Esophagus squamous epithelium (tissue), 4 donors: Measurements from ENCODE around the gene PLBD1.

Experiments
- POLR2A ChIP-seq, 4 donors: fragments of 450-650 bp; IDR thresholded peaks; one replicate each; pipeline ENCODE4 v1.6.1; 2017; ENCODE audit warnings: antibody characterized with exemption in 4 of 4, mild to moderate bottlenecking in 4 of 4, moderate library complexity in 3 of 4
- TF ChIP-seq, protein P1 (sequence below), 6 experiments: fragments of 450-650 bp in 4 of 6; fragments of 200-600 bp in 2 of 6; sonication (generic) in 2 of 6; IDR thresholded peaks; one replicate each; pipeline ENCODE4 v1.5.1; 2016 to 2019; ENCODE audit warnings: antibody characterized with exemption in 6 of 6, mild to moderate bottlenecking in 4 of 6, moderate library complexity in 4 of 6

DNA sequence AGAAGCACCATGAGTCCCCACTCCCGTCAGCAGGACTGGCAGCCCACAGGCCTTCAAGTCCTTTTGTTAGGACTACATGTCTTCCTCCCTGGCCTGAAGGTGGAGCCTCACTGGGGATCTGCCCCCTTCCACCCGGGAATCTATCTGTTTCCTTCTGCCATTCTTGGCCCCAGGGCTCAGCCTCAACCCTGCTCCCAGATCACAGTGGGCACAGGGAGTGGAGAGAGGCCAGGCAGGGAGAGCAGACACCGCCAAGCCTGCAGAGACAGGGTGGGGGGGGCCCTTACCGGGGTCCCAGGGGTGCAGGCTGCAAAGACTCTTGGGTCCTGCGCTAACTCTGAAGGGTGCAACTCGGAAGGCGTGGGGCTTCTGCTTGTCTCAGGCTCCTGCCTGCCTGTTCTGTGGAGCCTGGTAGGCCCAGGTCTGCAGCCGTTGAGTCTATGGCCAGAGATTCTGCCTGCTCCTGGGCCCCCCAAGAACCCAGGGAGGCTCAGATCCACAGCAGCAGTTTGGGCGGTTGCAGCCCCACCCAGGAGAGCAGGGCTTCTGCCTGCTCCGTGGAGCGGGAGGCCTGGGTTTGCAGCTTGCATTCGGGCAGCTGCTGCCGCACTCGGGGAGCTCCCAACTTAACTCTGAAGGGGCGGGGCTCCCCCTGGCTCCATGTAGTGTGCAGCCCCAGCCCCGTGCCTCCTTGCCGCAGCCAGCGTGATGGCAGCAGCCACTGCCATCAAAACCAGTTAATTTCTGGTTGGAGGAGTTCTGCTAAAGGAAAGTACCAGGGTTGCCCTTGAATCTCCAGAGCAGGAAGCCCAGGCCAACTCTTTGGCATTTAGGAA is 21.7 kb upstream of the PLBD1 start:
- TF ChIP-seq POLR2A (IDR thresholded peaks at IDR 0.05) = no peak
- TF ChIP-seq, protein P1, sequence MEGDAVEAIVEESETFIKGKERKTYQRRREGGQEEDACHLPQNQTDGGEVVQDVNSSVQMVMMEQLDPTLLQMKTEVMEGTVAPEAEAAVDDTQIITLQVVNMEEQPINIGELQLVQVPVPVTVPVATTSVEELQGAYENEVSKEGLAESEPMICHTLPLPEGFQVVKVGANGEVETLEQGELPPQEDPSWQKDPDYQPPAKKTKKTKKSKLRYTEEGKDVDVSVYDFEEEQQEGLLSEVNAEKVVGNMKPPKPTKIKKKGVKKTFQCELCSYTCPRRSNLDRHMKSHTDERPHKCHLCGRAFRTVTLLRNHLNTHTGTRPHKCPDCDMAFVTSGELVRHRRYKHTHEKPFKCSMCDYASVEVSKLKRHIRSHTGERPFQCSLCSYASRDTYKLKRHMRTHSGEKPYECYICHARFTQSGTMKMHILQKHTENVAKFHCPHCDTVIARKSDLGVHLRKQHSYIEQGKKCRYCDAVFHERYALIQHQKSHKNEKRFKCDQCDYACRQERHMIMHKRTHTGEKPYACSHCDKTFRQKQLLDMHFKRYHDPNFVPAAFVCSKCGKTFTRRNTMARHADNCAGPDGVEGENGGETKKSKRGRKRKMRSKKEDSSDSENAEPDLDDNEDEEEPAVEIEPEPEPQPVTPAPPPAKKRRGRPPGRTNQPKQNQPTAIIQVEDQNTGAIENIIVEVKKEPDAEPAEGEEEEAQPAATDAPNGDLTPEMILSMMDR (IDR thresholded peaks at IDR 0.05) = no peak
